Esophagus mucosa (tissue), 1 donor: Measurements from ENCODE around the gene TACC2. TPM values are rescaled to one million over a fixed set of nuclear protein-coding genes. Genes with fewer than 3 reads are reported as not detected.
"Not testable (repeated sequence)": the region's sequence is repeated elsewhere in the genome, so short reads cannot be mapped to it uniquely, and the experiment has no call there.

Experiments
- ATAC-seq: fragments of 200-7000 bp; cut with Tn5 transposase; one replicate; pipeline ENCODE4 v1.9.1; 2020
- total RNA-seq: library from RNA; stranded (reverse); gene quantifications from one replicate; pipeline ENCODE4 v1.2.4, GENCODE V29; 2023
- donor health status: DM: yes; HTN: yes; CAD: no.

The TACC2 gene
- total RNA-seq, 1 donor from 2014 or later, result 90.0 TPM

- no peak for ATAC-seq
Measured at GRCh38 chr10:121984463-121984862, 4.5 kb upstream of the TACC2 start.

DNA sequence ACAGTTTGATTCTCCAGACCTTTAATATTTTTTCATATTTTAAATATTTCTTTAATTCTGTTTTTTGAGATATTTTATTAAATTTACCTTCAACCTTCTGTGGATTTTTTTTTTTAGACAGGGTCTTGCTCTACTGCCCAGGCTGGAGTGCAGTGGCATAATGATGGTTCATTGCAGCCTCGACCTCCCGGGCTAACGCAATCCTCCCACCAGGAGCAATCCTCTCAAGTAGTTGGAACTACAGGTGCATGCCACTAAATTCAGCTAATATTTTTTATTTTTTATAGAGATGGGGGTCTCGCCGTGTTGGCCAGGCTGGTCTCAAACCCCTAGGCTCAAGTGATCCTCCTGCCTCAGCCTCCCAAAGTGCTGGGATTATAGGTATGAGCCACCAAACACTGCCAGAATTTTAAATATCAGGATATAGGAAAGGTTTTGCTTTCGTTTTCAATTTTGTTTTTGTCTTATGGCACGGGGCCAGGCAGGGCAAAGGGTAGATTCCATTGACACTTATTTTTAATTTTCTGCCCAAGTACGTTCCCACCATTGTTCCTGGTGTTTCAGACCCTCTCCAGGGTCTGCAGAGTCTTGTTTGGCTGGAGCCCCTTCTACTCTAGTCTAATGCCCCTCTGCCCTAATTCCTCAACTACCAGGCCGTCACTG, 1.2 kb downstream of the TACC2 start:
- ATAC-seq, result no peak

DNA sequence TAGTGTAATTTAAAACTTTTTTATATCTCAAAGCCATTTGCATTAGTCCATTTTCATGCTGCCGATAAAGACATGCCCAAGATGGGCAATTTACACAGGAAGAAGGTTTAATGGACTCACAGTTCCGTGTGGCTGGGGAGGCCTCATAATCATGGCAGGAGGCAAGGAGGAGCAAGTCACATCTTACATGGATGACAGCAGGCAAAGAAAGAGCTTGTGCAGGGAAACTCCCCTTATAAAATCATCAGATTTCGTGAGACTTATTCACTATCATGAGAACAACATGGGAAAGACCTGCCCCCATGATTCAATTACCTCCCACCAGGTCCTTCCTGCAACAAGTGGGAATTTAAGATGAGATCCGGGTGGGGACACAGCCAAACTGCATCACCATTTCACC, 2.8 kb downstream of the TACC2 start:
- not testable (repeated sequence) for ATAC-seq

GRCh38 chr10:121994429-121994941, 5.5 kb downstream of the TACC2 start:
- ATAC-seq, result peak; percentile 78

DNA sequence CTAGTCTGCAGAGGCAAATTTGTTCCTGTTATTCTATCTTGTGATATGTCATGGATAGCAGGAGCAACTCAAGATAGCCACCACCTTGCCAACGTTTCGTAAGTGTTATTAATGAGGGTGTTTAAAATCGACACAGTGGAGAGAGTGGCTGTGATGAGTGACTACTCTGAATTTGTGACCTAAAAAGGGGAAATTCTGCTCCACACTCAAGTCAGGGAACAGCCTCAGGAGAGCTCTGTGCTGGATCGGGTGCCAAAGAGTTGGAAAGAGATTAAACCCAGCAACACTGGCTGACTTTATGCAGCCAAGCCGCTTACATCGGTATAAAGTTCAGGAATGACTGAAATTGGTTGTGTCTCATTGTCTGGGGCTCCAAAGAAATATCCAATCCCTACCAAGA, 9.5 kb downstream of the TACC2 start:
- no peak for ATAC-seq

DNA sequence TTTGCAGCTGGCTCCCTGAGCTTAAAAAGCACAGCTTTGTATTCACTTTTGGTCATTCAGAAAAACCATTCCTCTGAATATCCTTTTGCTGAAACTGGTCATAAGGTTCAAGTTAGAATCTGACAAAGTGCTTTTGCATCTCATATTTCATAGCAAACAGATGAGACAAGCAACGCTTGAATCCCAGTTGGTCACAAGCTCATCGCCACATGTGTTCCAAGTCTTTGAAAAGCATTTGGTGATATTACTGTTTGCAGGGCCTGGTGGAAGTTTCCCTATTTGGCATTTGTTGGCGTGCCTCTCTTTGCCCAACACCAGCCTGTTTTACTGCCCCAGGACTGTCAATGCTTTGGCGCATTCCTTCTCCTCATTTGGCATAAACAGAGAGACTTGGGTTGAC, 10.3 kb downstream of the TACC2 start:
- ATAC-seq, result no peak

DNA sequence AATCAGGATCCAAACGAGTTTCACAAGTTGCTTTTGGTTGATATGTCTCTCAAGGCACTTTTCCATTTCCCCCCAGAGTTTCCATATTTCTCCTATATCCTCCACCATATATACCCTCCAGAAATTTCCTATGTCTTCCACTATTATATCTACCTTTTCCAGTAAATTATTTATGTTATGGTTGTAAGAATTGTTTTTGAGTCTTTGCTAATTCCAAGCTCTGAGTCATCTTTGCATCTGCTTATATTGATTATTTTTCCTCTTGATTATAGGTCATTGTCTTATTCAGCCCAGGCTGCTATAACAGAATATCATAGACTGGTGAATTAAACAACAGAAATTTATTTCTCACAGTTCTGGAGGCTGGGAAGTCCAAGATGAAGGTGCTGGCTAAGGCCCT, 12.7 kb downstream of the TACC2 start:
- no peak for ATAC-seq

- no peak for ATAC-seq
Measured at GRCh38 chr10:122007415-122007814, 18.5 kb downstream of the TACC2 start.

GRCh38 chr10:122010405-122011050, 21.6 kb downstream of the TACC2 start:
- no peak for ATAC-seq

- no peak for ATAC-seq
Measured at GRCh38 chr10:122012731-122013130, 23.8 kb downstream of the TACC2 start.

DNA sequence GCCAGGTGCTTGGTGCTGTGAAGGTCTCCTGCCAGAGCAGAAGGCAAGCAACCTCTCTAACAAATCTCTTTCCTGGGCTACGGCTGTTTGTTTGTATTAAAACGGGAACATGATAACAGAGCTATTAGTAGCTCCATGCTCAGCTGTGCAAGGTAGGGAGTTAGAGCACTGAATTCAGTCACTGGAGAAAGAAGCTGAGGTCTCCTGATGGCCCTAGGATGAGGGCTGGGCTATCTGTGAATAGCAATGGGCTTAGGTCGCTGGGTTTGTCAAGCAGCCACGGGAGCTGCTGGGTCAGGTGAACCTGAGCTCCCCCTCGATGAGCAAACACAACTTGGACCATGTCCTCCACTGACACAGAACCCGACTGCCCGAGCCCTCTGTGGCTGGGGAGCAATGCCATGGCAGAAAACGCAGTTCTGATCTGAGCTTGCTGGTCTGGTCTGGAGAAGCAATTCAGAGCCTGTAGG, 24.4 kb downstream of the TACC2 start:
- no peak for ATAC-seq

- ATAC-seq, result peak; percentile 23
Measured at GRCh38 chr10:122014652-122015248, 25.8 kb downstream of the TACC2 start.

DNA sequence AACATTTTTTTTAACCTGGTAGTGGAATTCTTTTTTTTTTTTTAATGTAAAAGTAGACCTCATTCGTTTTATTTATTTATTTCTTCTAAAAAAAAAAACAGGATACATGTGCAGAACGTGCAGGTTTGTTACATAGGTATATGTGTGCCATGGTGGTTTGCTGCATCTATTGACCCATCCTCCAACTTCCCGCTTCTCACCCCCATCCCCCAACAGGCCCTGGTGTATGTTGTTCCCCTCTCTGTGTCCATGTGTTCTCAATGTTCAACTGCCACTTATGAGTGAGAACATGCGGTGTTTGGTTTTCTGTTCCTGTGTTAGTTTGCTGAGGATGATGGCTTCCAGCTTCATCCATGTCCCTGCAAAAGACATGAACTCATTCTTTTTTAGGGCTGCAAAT, 29.0 kb downstream of the TACC2 start:
- not testable (repeated sequence) for ATAC-seq

GRCh38 chr10:122018491-122018890, 29.5 kb downstream of the TACC2 start:
- no peak for ATAC-seq

- ATAC-seq, result peak; percentile 84
Measured at GRCh38 chr10:122018951-122019413, 30.0 kb downstream of the TACC2 start.

DNA sequence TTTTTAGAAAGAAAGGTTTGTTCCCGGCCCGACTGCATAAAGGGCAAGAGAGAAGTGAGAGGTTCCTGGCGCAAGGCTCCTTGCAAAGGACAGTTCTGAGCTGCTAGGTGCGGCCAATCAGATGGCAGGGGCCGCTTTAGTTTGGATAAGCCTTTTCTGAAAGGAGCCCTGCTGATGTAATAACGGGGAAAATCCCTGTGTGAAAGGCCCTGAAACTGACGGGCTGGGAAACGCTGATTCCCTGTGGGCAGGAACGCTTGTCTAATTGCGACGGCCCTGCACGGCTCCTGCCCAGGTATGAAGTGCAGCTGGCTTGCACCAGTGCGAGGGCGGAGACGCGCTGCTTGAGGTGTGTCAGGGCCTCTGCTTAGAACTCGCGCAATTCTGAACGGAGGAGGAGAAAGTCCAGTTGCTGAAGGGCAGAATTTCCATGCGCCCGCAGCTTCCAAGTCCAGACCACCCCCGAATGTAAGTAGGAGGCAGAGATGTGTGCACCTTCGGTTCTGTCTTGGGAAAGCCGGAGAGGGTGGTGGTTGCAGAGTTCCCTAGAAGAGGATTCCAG, 30.5 kb downstream of the TACC2 start:
- ATAC-seq, result peak; percentile 94

DNA sequence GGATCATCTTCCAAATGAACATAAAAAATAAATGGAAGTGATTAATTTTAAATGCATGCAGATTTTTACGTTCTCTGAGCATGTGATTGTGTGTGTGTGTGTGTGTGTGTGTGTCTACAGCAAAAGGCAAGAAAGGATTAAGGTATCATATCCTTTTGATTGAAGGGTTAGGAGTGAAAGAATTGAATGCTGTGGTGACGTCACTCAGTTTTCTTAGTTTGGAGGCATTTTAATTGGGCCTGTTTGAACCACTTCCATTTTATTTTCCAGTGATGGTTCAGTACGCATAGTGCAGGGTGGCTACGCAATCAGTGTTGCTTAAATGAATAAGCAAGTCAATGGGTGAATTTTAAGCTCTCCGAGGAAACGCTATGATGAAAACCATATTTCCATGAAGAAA, 31.3 kb downstream of the TACC2 start:
- peak; percentile 59 for ATAC-seq

GRCh38 chr10:122021379-122021778, 32.4 kb downstream of the TACC2 start:
- ATAC-seq, result peak; percentile 44

- no peak for ATAC-seq
Measured at GRCh38 chr10:122021828-122022227, 32.9 kb downstream of the TACC2 start.

DNA sequence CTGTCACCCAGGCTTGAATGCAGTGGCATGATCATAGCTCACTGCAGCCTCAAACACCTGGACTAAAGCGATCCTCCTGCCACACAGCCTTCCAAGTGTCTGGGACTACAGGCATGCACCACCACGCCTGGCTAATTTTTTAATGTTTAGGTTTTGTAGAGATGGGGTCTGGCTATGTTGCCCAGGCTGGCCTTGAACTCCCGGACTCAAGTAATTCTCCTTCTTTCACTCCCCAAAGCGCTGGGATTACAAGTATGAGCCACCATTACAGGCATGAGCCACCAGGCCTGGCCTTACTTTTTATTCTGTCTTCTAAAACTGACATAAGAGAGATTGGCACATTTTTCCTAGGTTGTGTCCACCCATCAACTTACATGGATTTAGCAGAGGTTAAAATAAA, 33.3 kb downstream of the TACC2 start:
- no peak for ATAC-seq

GRCh38 chr10:122023257-122023656, 34.3 kb downstream of the TACC2 start:
- ATAC-seq, result not testable (repeated sequence)

- ATAC-seq, result no peak
Measured at GRCh38 chr10:122029499-122030199, 40.7 kb downstream of the TACC2 start.

DNA sequence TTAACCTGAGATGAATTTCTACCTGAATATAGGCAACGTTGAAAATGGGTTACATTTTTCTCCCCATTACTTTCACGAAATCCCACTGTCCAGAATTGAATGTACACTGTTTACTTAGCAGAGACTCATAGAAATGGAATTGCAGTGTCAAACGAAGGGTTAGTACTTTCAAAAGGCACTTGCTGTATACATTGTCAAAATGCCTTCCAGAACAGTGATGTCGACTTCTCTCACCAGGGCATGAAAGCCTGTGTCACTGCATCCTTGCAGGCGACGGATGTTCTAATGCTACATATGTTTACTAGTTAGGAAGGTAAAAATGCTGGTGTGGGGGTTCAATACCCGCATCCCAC, 41.2 kb downstream of the TACC2 start:
- ATAC-seq, result no peak
